A549 (cell line): ENCODE data around the gene NUB1.

Source experiments
- CTCF ChIP-seq: fragments of >200 bp; sonication (Bioruptor Twin); formaldehyde crosslinking; IDR thresholded peaks from 3 replicates; pipeline ENCODE4 v1.5.1; 2016
- E2F6 ChIP-seq: IDR thresholded peaks from 2 replicates; pipeline ENCODE4 v1.6.1; 2012; ENCODE audit warnings: low read depth, borderline replicate concordance
- EP300 ChIP-seq, 2 experiments: fragments of >200 bp; sonication (Bioruptor Twin); formaldehyde crosslinking; IDR thresholded peaks; 2 replicates in 1 of 2; 3 replicates in 1 of 2; pipeline ENCODE4 v1.6.1; 2016 to 2017
- ESRRA ChIP-seq: fragments of 150-350 bp; IDR thresholded peaks from 2 replicates; pipeline ENCODE4 v1.6.1; 2014; ENCODE audit warnings: mild to moderate bottlenecking, low read length, borderline replicate concordance
- HOXB13 ChIP-seq: fragments of 250-450 bp; sonication (Bioruptor Pico); IDR thresholded peaks from 2 replicates; pipeline ENCODE4 v1.5.0; 2020; ENCODE audit warnings: low read depth, mild to moderate bottlenecking, moderate library complexity
- KDM5A ChIP-seq: fragments of 200-600 bp; sonication (generic); IDR thresholded peaks from 2 replicates; pipeline ENCODE4 v1.6.1; 2016; ENCODE audit warnings: antibody characterized with exemption, mild to moderate bottlenecking
- MAZ ChIP-seq: fragments of 150-350 bp; IDR thresholded peaks from 2 replicates; pipeline ENCODE4 v1.6.1; 2014; ENCODE audit warnings: antibody characterized with exemption, low read depth, low read length, borderline replicate concordance
- POLR2A ChIP-seq: IDR thresholded peaks from 2 replicates; pipeline ENCODE4 v1.6.1; 2012; ENCODE audit warnings: mild to moderate bottlenecking, low read length
- RAD21 ChIP-seq, 2 experiments: fragments of >200 bp in 1 of 2; sonication (Bioruptor Twin) in 1 of 2; formaldehyde crosslinking in 1 of 2; IDR thresholded peaks in 1 of 2; conservative IDR thresholded peaks in 1 of 2; 2 replicates in 1 of 2; 3 replicates in 1 of 2; pipeline ENCODE4 v1.6.1; 2012 to 2018; ENCODE audit warnings: inconsistent platforms in 1 of 2
- RARB ChIP-seq: fragments of 250-450 bp; sonication (Bioruptor Pico); IDR thresholded peaks from 2 replicates; pipeline ENCODE4 v1.8.0; 2021; ENCODE audit warnings: mild to moderate bottlenecking, moderate library complexity
- REST ChIP-seq: fragments of 200-600 bp; sonication (generic); IDR thresholded peaks from 2 replicates; pipeline ENCODE4 v1.6.1; 2016; ENCODE audit warnings: antibody characterized with exemption, mild to moderate bottlenecking, moderate library complexity
- RFX5 ChIP-seq: fragments of 450-650 bp; IDR thresholded peaks from 2 replicates; pipeline ENCODE4 v1.7.1; 2014; ENCODE audit warnings: antibody characterized with exemption, mild to moderate bottlenecking, moderate library complexity
- ZC3H11A ChIP-seq: fragments of 450-650 bp; IDR thresholded peaks from 2 replicates; pipeline ENCODE4 v1.6.1; 2014; ENCODE audit warnings: antibody characterized with exemption, mild to moderate bottlenecking

- TF ChIP-seq CTCF = no peak
- no peak for TF ChIP-seq EP300 (IDR thresholded peaks at IDR 0.05)
- no peak for TF ChIP-seq RFX5
- no peak for TF ChIP-seq REST
- TF ChIP-seq RAD21 (conservative IDR thresholded peaks at IDR 0.05 in 1 of 2, IDR thresholded peaks at IDR 0.05 in 1 of 2) = no peak
- TF ChIP-seq MAZ = no peak
- no peak for TF ChIP-seq POLR2A
- no peak for TF ChIP-seq RARB (CRISPR knock-in tag)
- no peak for TF ChIP-seq ESRRA
- TF ChIP-seq ZC3H11A = no peak
- no peak for TF ChIP-seq KDM5A
- no peak for TF ChIP-seq HOXB13 (CRISPR knock-in tag)
- TF ChIP-seq E2F6 = no peak
Measured at GRCh38 chr7:151386301-151387160, 44.9 kb downstream of the NUB1 start.
